WTC11 (cell line): ENCODE measurements around the gene FLNA. TPM values are rescaled to one million over a fixed set of nuclear protein-coding genes. Genes with fewer than 3 reads are reported as not detected.

Experiments used
- ATAC-seq: fragments of 200-7000 bp; cut with Tn5 transposase; 2 replicates; pipeline ENCODE4 v1.10.0; 2021; ENCODE audit warnings: mild to moderate bottlenecking, moderate library complexity
- CTCF ChIA-PET: fragments of 300-600 bp; sonication (Branson Sonifier 250); formaldehyde crosslinking; loops from one replicate; lab custom pipeline; 2021; ENCODE audit warnings: antibody characterized with exemption; lab: Charles Lee
- POLR2A ChIA-PET: fragments of 350-600 bp; sonication (Branson Sonifier 250); formaldehyde crosslinking; loops from one replicate; lab custom pipeline; 2021; ENCODE audit warnings: antibody characterized with exemption; lab: Charles Lee
- DNase-seq: peaks from one replicate; pipeline ENCODE4 v3.0.0; 2021; ENCODE audit warnings: low spot score
- H3K27ac Mint-ChIP-seq: 2 replicates; pipeline ENCODE4 v1.8.0; 2021; ENCODE audit warnings: mixed read lengths
- H3K27me3 Mint-ChIP-seq: 2 replicates; pipeline ENCODE4 v1.8.0; 2021; ENCODE audit warnings: low read depth, mild to moderate bottlenecking, moderate library complexity, mixed read lengths
- H3K36me3 Mint-ChIP-seq: 2 replicates; pipeline ENCODE4 v1.8.0; 2021; ENCODE audit warnings: mixed read lengths
- H3K4me1 Mint-ChIP-seq: 2 replicates; pipeline ENCODE4 v1.8.0; 2022; ENCODE audit warnings: mixed read lengths
- H3K4me3 Mint-ChIP-seq: 2 replicates; pipeline ENCODE4 v1.8.0; 2021; ENCODE audit warnings: mild to moderate bottlenecking, moderate library complexity, mixed read lengths
- H3K9me3 Mint-ChIP-seq: 2 replicates; pipeline ENCODE4 v1.8.0; 2021; ENCODE audit warnings: mixed read lengths
- CBFB ChIP-seq: sonication (generic); formaldehyde crosslinking; IDR thresholded peaks from 2 replicates; pipeline ENCODE4 v1.8.1; 2022; ENCODE audit warnings: mild to moderate bottlenecking, low read depth, missing genetic modification reagents
- CREB1 ChIP-seq: sonication (generic); formaldehyde crosslinking; IDR thresholded peaks from 2 replicates; pipeline ENCODE4 v1.8.0; 2023; ENCODE audit warnings: mild to moderate bottlenecking, missing genetic modification reagents
- GTF2I ChIP-seq: fragments of 250-450 bp; sonication (Bioruptor Pico); conservative IDR thresholded peaks from 2 replicates; pipeline ENCODE4 v1.4.0; 2021; ENCODE audit warnings: mild to moderate bottlenecking
- NFE2L1 ChIP-seq: sonication (generic); formaldehyde crosslinking; IDR thresholded peaks from 2 replicates; pipeline ENCODE4 v1.8.1; 2023; ENCODE audit warnings: missing genetic modification reagents
- NR1H2 ChIP-seq: sonication (generic); formaldehyde crosslinking; IDR thresholded peaks from 2 replicates; pipeline ENCODE4 v1.9.0; 2021; ENCODE audit warnings: mild to moderate bottlenecking, moderate library complexity, missing genetic modification reagents
- RORB ChIP-seq: fragments of 250-450 bp; sonication (Bioruptor Pico); IDR thresholded peaks from 2 replicates; pipeline ENCODE4 v1.9.0; 2021; ENCODE audit warnings: mild to moderate bottlenecking
- SMAD3 ChIP-seq: sonication (generic); formaldehyde crosslinking; IDR thresholded peaks from 2 replicates; pipeline ENCODE4 v1.8.0; 2022; ENCODE audit warnings: missing genetic modification reagents, mild to moderate bottlenecking, borderline replicate concordance
- TCF7 ChIP-seq: sonication (generic); formaldehyde crosslinking; IDR thresholded peaks from 2 replicates; pipeline ENCODE4 v1.8.0; 2022; ENCODE audit warnings: mild to moderate bottlenecking, low read depth, missing genetic modification reagents, moderate library complexity
- TEAD4 ChIP-seq: sonication (generic); formaldehyde crosslinking; IDR thresholded peaks from 2 replicates; pipeline ENCODE4 v1.8.0; 2022; ENCODE audit warnings: mild to moderate bottlenecking, missing genetic modification reagents
- ZNF138 ChIP-seq: sonication (generic); formaldehyde crosslinking; conservative IDR thresholded peaks from 2 replicates; pipeline ENCODE4 v1.8.1; 2022; ENCODE audit warnings: mild to moderate bottlenecking, moderate library complexity, missing genetic modification reagents
- ZNF219 ChIP-seq: sonication (generic); formaldehyde crosslinking; IDR thresholded peaks from 2 replicates; pipeline ENCODE4 v1.8.0; 2023; ENCODE audit warnings: missing genetic modification reagents, mild to moderate bottlenecking, borderline replicate concordance
- ZNF232 ChIP-seq: sonication (generic); formaldehyde crosslinking; IDR thresholded peaks from 2 replicates; pipeline ENCODE4 v1.8.0; 2022; ENCODE audit warnings: mild to moderate bottlenecking, missing genetic modification reagents
- ZNF416 ChIP-seq: fragments of 250-450 bp; sonication (Bioruptor Pico); IDR thresholded peaks from 2 replicates; pipeline ENCODE4 v1.9.0; 2021; ENCODE audit warnings: mild to moderate bottlenecking, inconsistent platforms
- ZNF671 ChIP-seq: fragments of 250-450 bp; sonication (Bioruptor Pico); IDR thresholded peaks from 2 replicates; pipeline ENCODE4 v1.8.0; 2021; ENCODE audit warnings: mild to moderate bottlenecking
- total RNA-seq: library from RNA; stranded (reverse); gene quantifications from 3 replicates; pipeline ENCODE4 v1.2.3, GENCODE V29; 2021
- TF ChIP-seq, protein P1 (sequence below): sonication (generic); formaldehyde crosslinking; IDR thresholded peaks from 2 replicates; pipeline ENCODE4 v1.8.0; 2022; ENCODE audit warnings: missing genetic modification reagents
- TF ChIP-seq, protein P2 (sequence below): sonication (generic); formaldehyde crosslinking; IDR thresholded peaks from 2 replicates; pipeline ENCODE4 v1.8.1; 2022; ENCODE audit warnings: low read depth, missing genetic modification reagents, borderline replicate concordance
- TF ChIP-seq, protein P3 (sequence below): sonication (generic); formaldehyde crosslinking; IDR thresholded peaks from 2 replicates; pipeline ENCODE4 v1.8.1; 2023; ENCODE audit warnings: mild to moderate bottlenecking, moderate library complexity, missing genetic modification reagents
- TF ChIP-seq, protein P4 (sequence below): sonication (generic); formaldehyde crosslinking; IDR thresholded peaks from 2 replicates; pipeline ENCODE4 v1.8.0; 2023; ENCODE audit warnings: mild to moderate bottlenecking, missing genetic modification reagents
- TF ChIP-seq, protein P5 (sequence below): sonication (generic); formaldehyde crosslinking; conservative IDR thresholded peaks from 2 replicates; pipeline ENCODE4 v1.8.1; 2023; ENCODE audit warnings: mild to moderate bottlenecking, low read depth, missing genetic modification reagents, moderate library complexity

FLNA gene
- total RNA-seq, 1 experiment from 2014 or later: 1,017 TPM

DNA sequence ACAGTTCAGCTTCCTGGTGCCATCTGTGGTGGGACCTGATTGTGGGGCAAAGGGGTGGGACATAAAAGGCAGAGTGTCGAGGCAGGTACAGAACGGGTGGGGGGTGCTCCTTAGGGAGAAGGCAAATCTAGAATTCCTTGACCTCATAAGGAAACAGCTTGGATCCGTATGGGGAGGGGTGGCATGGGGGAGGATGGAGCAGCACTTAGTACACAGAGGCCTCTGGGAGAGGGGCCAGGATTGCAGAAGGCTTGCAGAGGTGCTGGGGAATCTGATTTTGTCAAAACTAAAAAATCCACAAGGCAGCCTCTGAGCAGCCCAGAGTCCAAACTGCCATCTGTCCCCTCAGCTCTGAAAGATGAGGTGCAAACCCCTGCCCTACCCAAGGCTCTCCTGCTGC lies 2.3 kb upstream of the FLNA start:
- TF ChIP-seq, protein P1, sequence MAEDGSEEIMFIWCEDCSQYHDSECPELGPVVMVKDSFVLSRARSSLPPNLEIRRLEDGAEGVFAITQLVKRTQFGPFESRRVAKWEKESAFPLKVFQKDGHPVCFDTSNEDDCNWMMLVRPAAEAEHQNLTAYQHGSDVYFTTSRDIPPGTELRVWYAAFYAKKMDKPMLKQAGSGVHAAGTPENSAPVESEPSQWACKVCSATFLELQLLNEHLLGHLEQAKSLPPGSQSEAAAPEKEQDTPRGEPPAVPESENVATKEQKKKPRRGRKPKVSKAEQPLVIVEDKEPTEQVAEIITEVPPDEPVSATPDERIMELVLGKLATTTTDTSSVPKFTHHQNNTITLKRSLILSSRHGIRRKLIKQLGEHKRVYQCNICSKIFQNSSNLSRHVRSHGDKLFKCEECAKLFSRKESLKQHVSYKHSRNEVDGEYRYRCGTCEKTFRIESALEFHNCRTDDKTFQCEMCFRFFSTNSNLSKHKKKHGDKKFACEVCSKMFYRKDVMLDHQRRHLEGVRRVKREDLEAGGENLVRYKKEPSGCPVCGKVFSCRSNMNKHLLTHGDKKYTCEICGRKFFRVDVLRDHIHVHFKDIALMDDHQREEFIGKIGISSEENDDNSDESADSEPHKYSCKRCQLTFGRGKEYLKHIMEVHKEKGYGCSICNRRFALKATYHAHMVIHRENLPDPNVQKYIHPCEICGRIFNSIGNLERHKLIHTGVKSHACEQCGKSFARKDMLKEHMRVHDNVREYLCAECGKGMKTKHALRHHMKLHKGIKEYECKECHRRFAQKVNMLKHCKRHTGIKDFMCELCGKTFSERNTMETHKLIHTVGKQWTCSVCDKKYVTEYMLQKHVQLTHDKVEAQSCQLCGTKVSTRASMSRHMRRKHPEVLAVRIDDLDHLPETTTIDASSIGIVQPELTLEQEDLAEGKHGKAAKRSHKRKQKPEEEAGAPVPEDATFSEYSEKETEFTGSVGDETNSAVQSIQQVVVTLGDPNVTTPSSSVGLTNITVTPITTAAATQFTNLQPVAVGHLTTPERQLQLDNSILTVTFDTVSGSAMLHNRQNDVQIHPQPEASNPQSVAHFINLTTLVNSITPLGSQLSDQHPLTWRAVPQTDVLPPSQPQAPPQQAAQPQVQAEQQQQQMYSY: no peak
- TF ChIP-seq RORB: no peak
- no peak for TF ChIP-seq SMAD3
- no peak for TF ChIP-seq TEAD4
- no peak for TF ChIP-seq ZNF138 (CRISPR knock-in tag)
- no peak for TF ChIP-seq ZNF219 (CRISPR knock-in tag)
- no peak for DNase-seq
- Mint-ChIP-seq H3K27ac (peak overlapping the region; percentile 36; the same call in 1 of the 2 replicates), H3K4me3 (no peak overlapping the region; the same call in 1 of the 2 replicates), H3K36me3 (peaks cover 6% of the 10 kb centered on the region), H3K27me3 (peaks cover 11% of the 10 kb centered on the region), H3K4me1 (peaks cover 23% of the 10 kb centered on the region), H3K9me3 (no peaks in the 10 kb centered on the region)
- ChIA-PET POLR2A (interaction anchor here (0.6 to 1.5 kb wide), 2 partner anchors 8 to 21 kb away, joined by 3 to 5 read pairs; partner anchors contain the start of gene RPL10), CTCF (no interaction called here)
- ATAC-seq: no peak

DNA sequence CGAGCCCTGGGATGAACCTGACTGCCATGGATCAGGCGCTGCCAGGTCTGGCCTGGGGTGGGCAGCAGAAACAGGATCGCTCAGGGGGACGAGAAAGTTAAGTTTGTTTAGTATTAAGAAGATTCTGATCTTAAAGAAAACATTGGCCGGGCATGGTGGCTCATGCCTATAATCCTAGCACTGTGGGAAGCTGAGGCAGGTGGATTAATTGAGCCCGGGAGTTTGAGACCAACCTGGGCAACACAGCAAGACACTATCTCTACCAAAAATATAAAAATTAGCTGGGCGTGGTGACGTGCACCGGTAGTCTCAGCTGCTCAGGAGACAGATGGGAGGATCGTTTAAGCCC lies 696 bp upstream of the FLNA start:
- Mint-ChIP-seq H3K9me3 (no peaks in the 10 kb centered on the region), H3K27me3 (peaks cover 11% of the 10 kb centered on the region), H3K4me3 (peak overlapping the region; percentile 49), H3K36me3 (peaks cover 2% of the 10 kb centered on the region), H3K27ac (no peak overlapping the region)
- ChIA-PET CTCF (interaction anchor here (0.7 to 3.0 kb wide), 3 partner anchors 8 to 152 kb away, joined by 3 to 43 read pairs (median 20); no protein-coding TSS in a partner anchor), POLR2A (no interaction called here)
- DNase-seq (no peak), ATAC-seq (no peak)
- TF ChIP-seq, protein P2, sequence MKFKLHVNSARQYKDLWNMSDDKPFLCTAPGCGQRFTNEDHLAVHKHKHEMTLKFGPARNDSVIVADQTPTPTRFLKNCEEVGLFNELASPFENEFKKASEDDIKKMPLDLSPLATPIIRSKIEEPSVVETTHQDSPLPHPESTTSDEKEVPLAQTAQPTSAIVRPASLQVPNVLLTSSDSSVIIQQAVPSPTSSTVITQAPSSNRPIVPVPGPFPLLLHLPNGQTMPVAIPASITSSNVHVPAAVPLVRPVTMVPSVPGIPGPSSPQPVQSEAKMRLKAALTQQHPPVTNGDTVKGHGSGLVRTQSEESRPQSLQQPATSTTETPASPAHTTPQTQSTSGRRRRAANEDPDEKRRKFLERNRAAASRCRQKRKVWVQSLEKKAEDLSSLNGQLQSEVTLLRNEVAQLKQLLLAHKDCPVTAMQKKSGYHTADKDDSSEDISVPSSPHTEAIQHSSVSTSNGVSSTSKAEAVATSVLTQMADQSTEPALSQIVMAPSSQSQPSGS: no peak
- no peak for TF ChIP-seq ZNF232
- TF ChIP-seq GTF2I (CRISPR knock-in tag): no peak
- no peak for TF ChIP-seq ZNF671 (CRISPR knock-in tag)
- no peak for TF ChIP-seq TCF7 (CRISPR knock-in tag)
- TF ChIP-seq CREB1: no peak
- TF ChIP-seq, protein P3, sequence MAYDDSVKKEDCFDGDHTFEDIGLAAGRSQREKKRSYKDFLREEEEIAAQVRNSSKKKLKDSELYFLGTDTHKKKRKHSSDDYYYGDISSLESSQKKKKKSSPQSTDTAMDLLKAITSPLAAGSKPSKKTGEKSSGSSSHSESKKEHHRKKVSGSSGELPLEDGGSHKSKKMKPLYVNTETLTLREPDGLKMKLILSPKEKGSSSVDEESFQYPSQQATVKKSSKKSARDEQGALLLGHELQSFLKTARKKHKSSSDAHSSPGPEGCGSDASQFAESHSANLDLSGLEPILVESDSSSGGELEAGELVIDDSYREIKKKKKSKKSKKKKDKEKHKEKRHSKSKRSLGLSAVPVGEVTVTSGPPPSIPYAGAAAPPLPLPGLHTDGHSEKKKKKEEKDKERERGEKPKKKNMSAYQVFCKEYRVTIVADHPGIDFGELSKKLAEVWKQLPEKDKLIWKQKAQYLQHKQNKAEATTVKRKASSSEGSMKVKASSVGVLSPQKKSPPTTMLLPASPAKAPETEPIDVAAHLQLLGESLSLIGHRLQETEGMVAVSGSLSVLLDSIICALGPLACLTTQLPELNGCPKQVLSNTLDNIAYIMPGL (CRISPR knock-in tag): no peak
- no peak for TF ChIP-seq NR1H2 (CRISPR knock-in tag)
- no peak for TF ChIP-seq CBFB (CRISPR knock-in tag)
- TF ChIP-seq, protein P4, sequence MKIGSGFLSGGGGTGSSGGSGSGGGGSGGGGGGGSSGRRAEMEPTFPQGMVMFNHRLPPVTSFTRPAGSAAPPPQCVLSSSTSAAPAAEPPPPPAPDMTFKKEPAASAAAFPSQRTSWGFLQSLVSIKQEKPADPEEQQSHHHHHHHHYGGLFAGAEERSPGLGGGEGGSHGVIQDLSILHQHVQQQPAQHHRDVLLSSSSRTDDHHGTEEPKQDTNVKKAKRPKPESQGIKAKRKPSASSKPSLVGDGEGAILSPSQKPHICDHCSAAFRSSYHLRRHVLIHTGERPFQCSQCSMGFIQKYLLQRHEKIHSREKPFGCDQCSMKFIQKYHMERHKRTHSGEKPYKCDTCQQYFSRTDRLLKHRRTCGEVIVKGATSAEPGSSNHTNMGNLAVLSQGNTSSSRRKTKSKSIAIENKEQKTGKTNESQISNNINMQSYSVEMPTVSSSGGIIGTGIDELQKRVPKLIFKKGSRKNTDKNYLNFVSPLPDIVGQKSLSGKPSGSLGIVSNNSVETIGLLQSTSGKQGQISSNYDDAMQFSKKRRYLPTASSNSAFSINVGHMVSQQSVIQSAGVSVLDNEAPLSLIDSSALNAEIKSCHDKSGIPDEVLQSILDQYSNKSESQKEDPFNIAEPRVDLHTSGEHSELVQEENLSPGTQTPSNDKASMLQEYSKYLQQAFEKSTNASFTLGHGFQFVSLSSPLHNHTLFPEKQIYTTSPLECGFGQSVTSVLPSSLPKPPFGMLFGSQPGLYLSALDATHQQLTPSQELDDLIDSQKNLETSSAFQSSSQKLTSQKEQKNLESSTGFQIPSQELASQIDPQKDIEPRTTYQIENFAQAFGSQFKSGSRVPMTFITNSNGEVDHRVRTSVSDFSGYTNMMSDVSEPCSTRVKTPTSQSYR (CRISPR knock-in tag): no peak
- TF ChIP-seq NFE2L1 (CRISPR knock-in tag): no peak
- TF ChIP-seq ZNF416: no peak
- TF ChIP-seq, protein P5, sequence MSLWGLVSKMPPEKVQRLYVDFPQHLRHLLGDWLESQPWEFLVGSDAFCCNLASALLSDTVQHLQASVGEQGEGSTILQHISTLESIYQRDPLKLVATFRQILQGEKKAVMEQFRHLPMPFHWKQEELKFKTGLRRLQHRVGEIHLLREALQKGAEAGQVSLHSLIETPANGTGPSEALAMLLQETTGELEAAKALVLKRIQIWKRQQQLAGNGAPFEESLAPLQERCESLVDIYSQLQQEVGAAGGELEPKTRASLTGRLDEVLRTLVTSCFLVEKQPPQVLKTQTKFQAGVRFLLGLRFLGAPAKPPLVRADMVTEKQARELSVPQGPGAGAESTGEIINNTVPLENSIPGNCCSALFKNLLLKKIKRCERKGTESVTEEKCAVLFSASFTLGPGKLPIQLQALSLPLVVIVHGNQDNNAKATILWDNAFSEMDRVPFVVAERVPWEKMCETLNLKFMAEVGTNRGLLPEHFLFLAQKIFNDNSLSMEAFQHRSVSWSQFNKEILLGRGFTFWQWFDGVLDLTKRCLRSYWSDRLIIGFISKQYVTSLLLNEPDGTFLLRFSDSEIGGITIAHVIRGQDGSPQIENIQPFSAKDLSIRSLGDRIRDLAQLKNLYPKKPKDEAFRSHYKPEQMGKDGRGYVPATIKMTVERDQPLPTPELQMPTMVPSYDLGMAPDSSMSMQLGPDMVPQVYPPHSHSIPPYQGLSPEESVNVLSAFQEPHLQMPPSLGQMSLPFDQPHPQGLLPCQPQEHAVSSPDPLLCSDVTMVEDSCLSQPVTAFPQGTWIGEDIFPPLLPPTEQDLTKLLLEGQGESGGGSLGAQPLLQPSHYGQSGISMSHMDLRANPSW (CRISPR knock-in tag): no peak
- TF ChIP-seq, all 79 proteins: peak for 0
- H3K4me1 Mint-ChIP-seq: peaks cover 9% of the 10 kb centered on the region
